ENCODE measurements around the gene ELOVL1. TPM values are rescaled to one million over a fixed set of nuclear protein-coding genes. Genes with fewer than 3 reads are reported as not detected.

The ELOVL1 gene
- total RNA-seq, 1 experiment from 2014 or later = 21.6 TPM

DNA sequence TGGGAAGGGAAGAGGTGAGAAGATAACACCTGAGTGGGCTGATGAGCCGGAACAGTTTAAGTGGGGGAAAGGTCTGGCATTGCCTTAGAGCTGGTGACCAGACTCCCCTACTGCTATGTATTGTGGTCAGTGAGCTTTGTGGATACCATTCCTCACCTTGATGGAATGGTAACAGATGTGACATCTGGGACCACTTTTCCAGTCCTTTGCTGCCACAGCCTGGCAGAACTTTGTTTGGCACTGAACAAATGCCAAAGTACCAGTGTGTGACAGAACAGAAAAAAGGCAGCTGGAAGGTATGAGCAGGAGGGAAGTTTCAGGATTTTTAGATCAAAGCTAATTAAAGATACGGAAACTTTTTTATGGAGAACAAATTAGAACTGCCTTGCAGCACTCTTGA, 15.6 kb upstream of the ELOVL1 start:
- WGBS (ENCODE audit: extremely low coverage, insufficient read length, low lambda C conversion rate) = no CpG with 5 or more reads among the region's 2 CpGs
- Mint-ChIP-seq H3K4me3 (no peak overlapping the region), H3K27me3 (ENCODE audit: low read depth) (no peaks in the 10 kb centered on the region)

More for the DNA sequence above, 15.6 kb upstream of the ELOVL1 start:
- no peak for DNase-seq
- Histone ChIP-seq H3K56ac (ENCODE audit: insufficient read length, low read depth, low read length) (no peak overlapping the region), H3K79me2 (ENCODE audit: insufficient read depth, low read length) (no peaks in the 10 kb centered on the region; the same call in 1 of the 2 replicates), H3K23ac (ENCODE audit: insufficient read length, low read depth, low read length) (no peak overlapping the region), H2BK5ac (ENCODE audit: insufficient read length, low read length) (no peak overlapping the region), H3T11ph (ENCODE audit: low read length) (no peak overlapping the region), H3K9ac (ENCODE audit: extremely low read depth, insufficient read length, low read length) (no peak overlapping the region), H2BK120ac (ENCODE audit: low read depth, low read length, poor library complexity, severe bottlenecking) (no peak overlapping the region), H4K8ac (replicated peaks; ENCODE audit: insufficient read length, low read depth, low read length) (no peak overlapping the region), H3K4ac (ENCODE audit: low read depth, low read length) (no peak overlapping the region), H2BK12ac (ENCODE audit: insufficient read length, low read depth, low read length) (no peak overlapping the region), H4K20me1 (ENCODE audit: control insufficient read depth, insufficient read depth, insufficient read length) (no peaks in the 10 kb centered on the region), H3K18ac (ENCODE audit: insufficient read length, low read depth, low read length) (no peak overlapping the region), H3K4me1 (ENCODE audit: insufficient read depth, low read length) (no peaks in the 10 kb centered on the region), H4K5ac (ENCODE audit: insufficient read length, low read depth, low read length) (no peak overlapping the region), H2AK5ac (ENCODE audit: insufficient read length, low read length) (no peak overlapping the region), H2BK20ac (ENCODE audit: low read depth, low read length, poor library complexity, severe bottlenecking) (no peak overlapping the region), H2BK15ac (ENCODE audit: low read depth, low read length) (no peak overlapping the region), H3K4me2 (ENCODE audit: insufficient read depth, insufficient read length, low read length) (no peak overlapping the region), H4K91ac (ENCODE audit: insufficient read length, low read depth, low read length) (no peak overlapping the region), H2AFZ (ENCODE audit: low read length) (no peak overlapping the region), H3K23me2 (ENCODE audit: insufficient read length, low read depth, low read length, poor library complexity, severe bottlenecking) (no peaks in the 10 kb centered on the region), H3K27ac (ENCODE audit: insufficient read length, low read depth, low read length) (no peak overlapping the region), H3K9me3 (ENCODE audit: control insufficient read depth, low read depth, low read length) (no peaks in the 10 kb centered on the region), H3K27me3 (ENCODE audit: insufficient read depth, low read length) (no peaks in the 10 kb centered on the region), H3K14ac (ENCODE audit: insufficient read depth, low read length) (no peak overlapping the region), H3K79me1 (ENCODE audit: insufficient read depth, low read depth, low read length, poor library complexity, severe bottlenecking) (no peaks in the 10 kb centered on the region)
- TF ChIP-seq, protein P1, sequence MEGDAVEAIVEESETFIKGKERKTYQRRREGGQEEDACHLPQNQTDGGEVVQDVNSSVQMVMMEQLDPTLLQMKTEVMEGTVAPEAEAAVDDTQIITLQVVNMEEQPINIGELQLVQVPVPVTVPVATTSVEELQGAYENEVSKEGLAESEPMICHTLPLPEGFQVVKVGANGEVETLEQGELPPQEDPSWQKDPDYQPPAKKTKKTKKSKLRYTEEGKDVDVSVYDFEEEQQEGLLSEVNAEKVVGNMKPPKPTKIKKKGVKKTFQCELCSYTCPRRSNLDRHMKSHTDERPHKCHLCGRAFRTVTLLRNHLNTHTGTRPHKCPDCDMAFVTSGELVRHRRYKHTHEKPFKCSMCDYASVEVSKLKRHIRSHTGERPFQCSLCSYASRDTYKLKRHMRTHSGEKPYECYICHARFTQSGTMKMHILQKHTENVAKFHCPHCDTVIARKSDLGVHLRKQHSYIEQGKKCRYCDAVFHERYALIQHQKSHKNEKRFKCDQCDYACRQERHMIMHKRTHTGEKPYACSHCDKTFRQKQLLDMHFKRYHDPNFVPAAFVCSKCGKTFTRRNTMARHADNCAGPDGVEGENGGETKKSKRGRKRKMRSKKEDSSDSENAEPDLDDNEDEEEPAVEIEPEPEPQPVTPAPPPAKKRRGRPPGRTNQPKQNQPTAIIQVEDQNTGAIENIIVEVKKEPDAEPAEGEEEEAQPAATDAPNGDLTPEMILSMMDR (conservative IDR thresholded peaks at IDR 0.05) = 0 out of 3 replicates have a peak, but pooled peaks have one; percentile 10
- Mint-ChIP-seq H3K27ac (no peak overlapping the region), H3K9me3 (no peaks in the 10 kb centered on the region), H3K4me1 (peaks cover 1 to 5% of the 10 kb centered on the region in 2 experiments), H3K36me3 (ENCODE audit: insufficient read depth in 1 of 3, low read depth in 3 of 3) (peaks cover 5 to 61% (median 39%) of the 10 kb centered on the region in 3 experiments; a peak in 6 of 7 replicates)
